ENCODE data around the gene DPP6.

The DPP6 gene

DNA sequence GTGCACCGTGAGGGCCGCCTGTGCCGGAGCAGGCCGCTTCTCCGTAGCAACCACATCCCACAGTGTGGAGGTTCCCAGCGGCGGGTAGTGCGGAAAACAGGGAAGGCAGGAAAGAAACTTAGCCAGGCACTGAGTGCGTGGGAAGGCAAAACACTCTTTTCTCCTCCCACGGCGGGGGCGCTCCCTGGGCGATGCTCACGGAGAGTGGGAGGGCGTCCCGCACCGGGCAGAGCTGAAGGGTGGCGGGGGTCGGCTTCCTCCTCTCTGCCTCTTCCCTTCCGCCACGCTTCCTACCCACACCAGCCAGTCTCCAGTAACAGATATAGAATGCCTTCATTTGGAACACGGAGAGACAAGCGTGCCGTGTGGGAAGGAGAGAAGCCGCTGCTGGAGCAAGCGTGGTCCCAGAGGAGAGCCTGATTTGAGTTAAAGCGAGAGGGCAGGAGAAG, 698.2 kb downstream of the DPP6 start:
- no peaks in the 10 kb centered on the region for H3K9me3 ChIP-seq (ENCODE audit: control insufficient read depth, insufficient read depth, low read length)
- no peaks in the 10 kb centered on the region for H3K4me1 ChIP-seq (ENCODE audit: insufficient read depth, low read length)
- no peak overlapping the region for H3K9ac ChIP-seq (ENCODE audit: low read depth, low read length)
- H3K36me3 ChIP-seq (ENCODE audit: insufficient read depth, low read length): no peaks in the 10 kb centered on the region

GRCh38 chr7:154753226-154753625, 701.0 kb downstream of the DPP6 start:
- no peak overlapping the region for H3K9ac ChIP-seq (ENCODE audit: low read depth, low read length)
- no peaks in the 10 kb centered on the region for H3K9me3 ChIP-seq (ENCODE audit: control insufficient read depth, insufficient read depth, low read length)
- no peaks in the 10 kb centered on the region for H3K36me3 ChIP-seq (ENCODE audit: insufficient read depth, low read length)
- no peaks in the 10 kb centered on the region for H3K4me1 ChIP-seq (ENCODE audit: insufficient read depth, low read length)

- Histone ChIP-seq H3K9ac (ENCODE audit: low read depth, low read length) (no peak overlapping the region), H3K9me3 (ENCODE audit: control insufficient read depth, insufficient read depth, low read length) (no peaks in the 10 kb centered on the region), H3K36me3 (ENCODE audit: insufficient read depth, low read length) (no peaks in the 10 kb centered on the region), H3K4me1 (ENCODE audit: insufficient read depth, low read length) (no peaks in the 10 kb centered on the region)
Observed at GRCh38 chr7:154757756-154758155, 705.6 kb downstream of the DPP6 start.

GRCh38 chr7:154759989-154760388, 707.8 kb downstream of the DPP6 start:
- Histone ChIP-seq H3K9me3 (ENCODE audit: control insufficient read depth, insufficient read depth, low read length) (no peaks in the 10 kb centered on the region), H3K4me1 (ENCODE audit: insufficient read depth, low read length) (peaks cover under 1% of the 10 kb centered on the region; the same call in 1 of the 2 replicates), H3K9ac (ENCODE audit: low read depth, low read length) (no peak overlapping the region), H3K36me3 (ENCODE audit: insufficient read depth, low read length) (no peaks in the 10 kb centered on the region)

- Histone ChIP-seq H3K9ac (ENCODE audit: low read depth, low read length) (no peak overlapping the region), H3K9me3 (ENCODE audit: control insufficient read depth, insufficient read depth, low read length) (no peaks in the 10 kb centered on the region), H3K4me1 (ENCODE audit: insufficient read depth, low read length) (peaks cover 11% of the 10 kb centered on the region; the same call in 1 of the 2 replicates), H3K36me3 (ENCODE audit: insufficient read depth, low read length) (no peaks in the 10 kb centered on the region)
Observed at GRCh38 chr7:154765118-154765517, 712.9 kb downstream of the DPP6 start.

DNA sequence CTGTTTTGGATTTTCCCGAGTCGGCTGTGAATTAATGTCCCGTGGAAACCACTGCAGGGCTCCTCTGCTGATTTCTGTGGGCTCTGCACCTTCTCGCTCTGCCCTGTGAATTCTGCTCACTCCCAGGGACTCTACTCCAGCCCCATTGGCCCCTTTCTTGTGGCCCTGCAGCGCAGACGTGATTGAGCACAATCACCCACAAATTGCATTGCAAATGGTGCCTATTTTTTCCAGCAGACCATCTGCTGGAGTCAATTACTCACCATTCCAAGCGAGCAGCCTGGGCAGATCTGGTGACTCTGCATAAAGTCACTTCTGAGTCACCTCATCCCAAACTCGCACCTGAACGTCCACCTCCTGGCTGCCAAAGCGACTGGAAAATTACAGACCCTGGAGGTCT, 714.9 kb downstream of the DPP6 start:
- peaks cover 11% of the 10 kb centered on the region; the same call in 1 of the 2 replicates for H3K4me1 ChIP-seq (ENCODE audit: insufficient read depth, low read length)
- H3K9ac ChIP-seq (ENCODE audit: low read depth, low read length): no peak overlapping the region
- H3K9me3 ChIP-seq (ENCODE audit: control insufficient read depth, insufficient read depth, low read length): no peaks in the 10 kb centered on the region
- no peaks in the 10 kb centered on the region for H3K36me3 ChIP-seq (ENCODE audit: insufficient read depth, low read length)

DNA sequence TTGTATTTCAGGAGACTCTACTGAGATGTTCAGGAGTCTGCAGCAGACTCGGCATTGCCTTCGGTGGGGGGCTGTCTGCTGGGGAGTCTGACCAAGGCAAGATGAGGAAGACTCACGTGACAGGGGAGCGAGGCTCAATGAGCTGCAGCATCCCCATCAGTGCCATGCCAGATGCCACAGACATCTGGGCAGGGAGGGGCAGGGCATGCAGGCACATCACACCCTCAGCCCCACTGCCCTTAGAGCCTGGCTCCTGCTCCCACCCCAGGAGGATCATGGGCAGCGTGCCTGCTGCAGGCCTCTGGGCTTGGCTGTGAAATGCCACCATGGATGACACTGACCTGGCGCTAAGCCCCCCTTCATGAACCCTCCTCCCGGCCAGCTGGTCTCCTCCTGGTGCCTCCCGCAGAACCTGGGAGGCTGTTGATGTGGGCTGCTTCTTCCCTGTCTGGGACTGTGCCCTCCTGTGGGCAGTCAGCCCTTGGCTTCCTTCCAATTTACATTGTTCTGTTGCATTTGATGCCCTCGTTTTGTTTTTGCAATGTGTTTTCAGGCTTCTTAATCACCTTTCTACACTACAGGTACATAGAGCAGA, 715.7 kb downstream of the DPP6 start:
- no peaks in the 10 kb centered on the region for H3K36me3 ChIP-seq (ENCODE audit: insufficient read depth, low read length)
- no peaks in the 10 kb centered on the region for H3K9me3 ChIP-seq (ENCODE audit: control insufficient read depth, insufficient read depth, low read length)
- H3K9ac ChIP-seq (ENCODE audit: low read depth, low read length): no peak overlapping the region
- H3K4me1 ChIP-seq (ENCODE audit: insufficient read depth, low read length): peaks cover 11% of the 10 kb centered on the region; the same call in 1 of the 2 replicates

DNA sequence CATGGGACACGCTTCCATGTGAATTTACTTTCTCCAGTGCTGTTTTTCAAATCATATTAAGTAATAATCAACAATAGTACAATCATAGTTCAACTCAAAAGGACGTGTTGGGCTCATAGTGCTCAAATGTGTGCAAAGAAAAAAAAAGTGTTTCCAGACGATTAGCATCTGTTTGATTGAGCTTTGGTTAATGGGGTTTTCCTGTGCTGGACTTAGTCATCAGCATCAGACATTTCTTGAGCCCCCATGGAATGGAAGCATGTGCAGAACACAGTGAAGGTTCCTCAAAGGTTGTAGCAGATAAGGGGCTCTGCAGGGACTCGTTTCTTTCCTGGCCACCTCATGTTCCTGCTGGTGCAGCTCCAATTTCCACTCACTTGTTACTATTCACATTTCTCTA, 716.8 kb downstream of the DPP6 start:
- no peaks in the 10 kb centered on the region for H3K36me3 ChIP-seq (ENCODE audit: insufficient read depth, low read length)
- H3K9ac ChIP-seq (ENCODE audit: low read depth, low read length): no peak overlapping the region
- no peaks in the 10 kb centered on the region for H3K9me3 ChIP-seq (ENCODE audit: control insufficient read depth, insufficient read depth, low read length)
- H3K4me1 ChIP-seq (ENCODE audit: insufficient read depth, low read length): peaks cover 11% of the 10 kb centered on the region; the same call in 1 of the 2 replicates

GRCh38 chr7:154769527-154769926, 717.3 kb downstream of the DPP6 start:
- Histone ChIP-seq H3K9me3 (ENCODE audit: control insufficient read depth, insufficient read depth, low read length) (no peaks in the 10 kb centered on the region), H3K9ac (ENCODE audit: low read depth, low read length) (no peak overlapping the region), H3K4me1 (ENCODE audit: insufficient read depth, low read length) (peaks cover 11% of the 10 kb centered on the region; the same call in 1 of the 2 replicates), H3K36me3 (ENCODE audit: insufficient read depth, low read length) (no peaks in the 10 kb centered on the region)

DNA sequence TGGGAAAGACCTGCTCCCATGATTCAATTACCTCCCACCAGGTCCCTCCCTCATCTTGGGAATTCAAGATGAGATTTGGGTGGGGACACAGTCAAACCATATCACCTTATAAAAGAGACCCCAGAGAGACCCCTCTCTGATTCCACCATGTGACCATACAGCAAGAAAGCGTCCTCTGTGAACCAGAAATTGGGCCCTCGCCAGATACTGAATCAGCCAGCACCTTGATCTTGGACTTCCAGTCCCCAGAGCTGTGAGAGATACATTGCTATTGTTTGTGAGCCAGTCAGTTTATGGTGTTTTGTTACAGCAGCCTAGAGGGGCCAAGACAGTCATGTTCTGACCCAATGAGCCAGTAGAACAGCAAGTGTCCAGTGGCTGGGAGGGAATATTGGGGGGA, 718.2 kb downstream of the DPP6 start:
- H3K9me3 ChIP-seq (ENCODE audit: control insufficient read depth, insufficient read depth, low read length): no peaks in the 10 kb centered on the region
- no peaks in the 10 kb centered on the region for H3K36me3 ChIP-seq (ENCODE audit: insufficient read depth, low read length)
- H3K4me1 ChIP-seq (ENCODE audit: insufficient read depth, low read length): peaks cover 7% of the 10 kb centered on the region; the same call in 1 of the 2 replicates
- no peak overlapping the region for H3K9ac ChIP-seq (ENCODE audit: low read depth, low read length)

- H3K4me1 ChIP-seq (ENCODE audit: insufficient read depth, low read length): peaks cover 4% of the 10 kb centered on the region; the same call in 1 of the 2 replicates
- H3K9me3 ChIP-seq (ENCODE audit: control insufficient read depth, insufficient read depth, low read length): no peaks in the 10 kb centered on the region
- no peaks in the 10 kb centered on the region for H3K36me3 ChIP-seq (ENCODE audit: insufficient read depth, low read length)
- no peak overlapping the region for H3K9ac ChIP-seq (ENCODE audit: low read depth, low read length)
Observed at GRCh38 chr7:154770962-154771361, 718.8 kb downstream of the DPP6 start.

GRCh38 chr7:154774303-154774969, 722.2 kb downstream of the DPP6 start:
- Histone ChIP-seq H3K9me3 (ENCODE audit: control insufficient read depth, insufficient read depth, low read length) (no peaks in the 10 kb centered on the region), H3K9ac (ENCODE audit: low read depth, low read length) (no peak overlapping the region), H3K36me3 (ENCODE audit: insufficient read depth, low read length) (no peaks in the 10 kb centered on the region), H3K4me1 (ENCODE audit: insufficient read depth, low read length) (no peaks in the 10 kb centered on the region)

GRCh38 chr7:154775681-154776080, 723.5 kb downstream of the DPP6 start:
- H3K9ac ChIP-seq (ENCODE audit: low read depth, low read length): no peak overlapping the region
- no peaks in the 10 kb centered on the region for H3K9me3 ChIP-seq (ENCODE audit: control insufficient read depth, insufficient read depth, low read length)
- H3K36me3 ChIP-seq (ENCODE audit: insufficient read depth, low read length): no peaks in the 10 kb centered on the region
- H3K4me1 ChIP-seq (ENCODE audit: insufficient read depth, low read length): no peaks in the 10 kb centered on the region

DNA sequence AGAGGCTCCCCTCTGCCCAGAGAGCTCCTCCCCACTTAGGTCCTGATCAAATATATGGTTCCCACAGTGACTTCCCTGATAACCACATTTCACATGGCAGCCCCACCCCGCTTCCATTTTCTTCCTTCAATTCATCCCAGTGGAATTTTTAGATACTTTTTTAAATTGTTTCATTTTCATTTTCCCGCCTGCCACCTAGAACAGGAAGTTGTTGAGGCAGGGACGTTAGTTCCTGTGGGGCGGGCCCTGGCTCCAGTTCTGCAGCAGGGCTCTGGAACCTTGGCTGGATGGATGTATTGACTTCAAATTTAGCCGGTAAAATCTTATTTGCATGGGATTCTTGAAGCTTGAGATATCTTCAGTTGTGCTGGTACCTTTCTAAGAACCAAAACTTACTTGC, 724.2 kb downstream of the DPP6 start:
- no peaks in the 10 kb centered on the region for H3K9me3 ChIP-seq (ENCODE audit: control insufficient read depth, insufficient read depth, low read length)
- no peaks in the 10 kb centered on the region for H3K4me1 ChIP-seq (ENCODE audit: insufficient read depth, low read length)
- H3K9ac ChIP-seq (ENCODE audit: low read depth, low read length): no peak overlapping the region
- H3K36me3 ChIP-seq (ENCODE audit: insufficient read depth, low read length): no peaks in the 10 kb centered on the region

- Histone ChIP-seq H3K9ac (ENCODE audit: low read depth, low read length) (no peak overlapping the region), H3K4me1 (ENCODE audit: insufficient read depth, low read length) (no peaks in the 10 kb centered on the region), H3K9me3 (ENCODE audit: control insufficient read depth, insufficient read depth, low read length) (no peaks in the 10 kb centered on the region), H3K36me3 (ENCODE audit: insufficient read depth, low read length) (no peaks in the 10 kb centered on the region)
Observed at GRCh38 chr7:154777023-154777422, 724.8 kb downstream of the DPP6 start.

Measured in ES-I3 (cell line).